Lower leg skin (tissue), 3 donors: ENCODE results near the gene RHBDL1.

Source experiments
- POLR2A ChIP-seq, 2 donors: fragments of 450-650 bp; IDR thresholded peaks; one replicate each; pipeline ENCODE4 v1.6.1; 2016 to 2017; ENCODE audit warnings: antibody characterized with exemption in 2 of 2, mild to moderate bottlenecking in 1 of 2, moderate library complexity in 1 of 2
- TF ChIP-seq, protein P1 (sequence below), 3 donors: fragments of 450-650 bp; IDR thresholded peaks; one replicate each; pipeline ENCODE4 v1.5.1; 2016; ENCODE audit warnings: antibody characterized with exemption in 3 of 3, mild to moderate bottlenecking in 3 of 3, moderate library complexity in 2 of 3

- TF ChIP-seq, protein P1, sequence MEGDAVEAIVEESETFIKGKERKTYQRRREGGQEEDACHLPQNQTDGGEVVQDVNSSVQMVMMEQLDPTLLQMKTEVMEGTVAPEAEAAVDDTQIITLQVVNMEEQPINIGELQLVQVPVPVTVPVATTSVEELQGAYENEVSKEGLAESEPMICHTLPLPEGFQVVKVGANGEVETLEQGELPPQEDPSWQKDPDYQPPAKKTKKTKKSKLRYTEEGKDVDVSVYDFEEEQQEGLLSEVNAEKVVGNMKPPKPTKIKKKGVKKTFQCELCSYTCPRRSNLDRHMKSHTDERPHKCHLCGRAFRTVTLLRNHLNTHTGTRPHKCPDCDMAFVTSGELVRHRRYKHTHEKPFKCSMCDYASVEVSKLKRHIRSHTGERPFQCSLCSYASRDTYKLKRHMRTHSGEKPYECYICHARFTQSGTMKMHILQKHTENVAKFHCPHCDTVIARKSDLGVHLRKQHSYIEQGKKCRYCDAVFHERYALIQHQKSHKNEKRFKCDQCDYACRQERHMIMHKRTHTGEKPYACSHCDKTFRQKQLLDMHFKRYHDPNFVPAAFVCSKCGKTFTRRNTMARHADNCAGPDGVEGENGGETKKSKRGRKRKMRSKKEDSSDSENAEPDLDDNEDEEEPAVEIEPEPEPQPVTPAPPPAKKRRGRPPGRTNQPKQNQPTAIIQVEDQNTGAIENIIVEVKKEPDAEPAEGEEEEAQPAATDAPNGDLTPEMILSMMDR (IDR thresholded peaks at IDR 0.05): no peak
- no peak for TF ChIP-seq POLR2A (IDR thresholded peaks at IDR 0.05)
Measured at GRCh38 chr16:640614-641013, 34.9 kb upstream of the RHBDL1 start.
